ACC112 (cell line): ENCODE results near the gene MAST3.
A peak's percentile ranks its signal among the peaks of the same experiment; 100 is the strongest.

Source experiments
- H2AFZ ChIP-seq: fragments of 200-600 bp; sonication (generic); one replicate; pipeline ENCODE4 v1.6.0; 2017; ENCODE audit warnings: antibody characterized with exemption, low read length; ENCODE audit not compliant: unreplicated experiment
- H3K27ac ChIP-seq: fragments of 200-600 bp; sonication (generic); 2 replicates; pipeline ENCODE4 v1.5.1; 2014; ENCODE audit warnings: low read depth, mild to moderate bottlenecking, antibody characterized with exemption, low read length, moderate library complexity
- H3K27me3 ChIP-seq: fragments of 200-600 bp; sonication (generic); 2 replicates; pipeline ENCODE4 v1.6.1; 2014; ENCODE audit warnings: mild to moderate bottlenecking, antibody characterized with exemption, low read length, moderate library complexity, mixed read lengths; ENCODE audit not compliant: insufficient read depth
- H3K36me3 ChIP-seq: fragments of 200-600 bp; sonication (generic); 2 replicates; pipeline ENCODE4 v1.6.1; 2016; ENCODE audit warnings: mild to moderate bottlenecking, antibody characterized with exemption, low read length, moderate library complexity, mixed read lengths; ENCODE audit not compliant: insufficient read depth
- H3K4me1 ChIP-seq: fragments of 200-600 bp; sonication (generic); one replicate; pipeline ENCODE4 v1.6.1; 2016; ENCODE audit warnings: low read length, mixed read lengths; ENCODE audit not compliant: insufficient read depth, unreplicated experiment, control insufficient read depth
- H3K4me3 ChIP-seq: fragments of 200-600 bp; sonication (generic); 2 replicates; pipeline ENCODE4 v1.5.1; 2014; ENCODE audit warnings: mild to moderate bottlenecking, low read depth, low read length
- H3K79me2 ChIP-seq: fragments of 200-600 bp; sonication (generic); one replicate; pipeline ENCODE4 v1.6.0; 2016; ENCODE audit warnings: low read length; ENCODE audit not compliant: control insufficient read depth, unreplicated experiment, insufficient read depth

Gene MAST3

GRCh38 chr19:18097217-18097992 lies at the start of gene MAST3:
MAST3 (plus strand) TSS chr19:18097778; CDS start chr19:18097793, 15 bp downstream.
- Histone ChIP-seq H3K4me1 (no peaks in the 10 kb centered on the region), H3K79me2 (no peaks in the 10 kb centered on the region), H3K36me3 (no peaks in the 10 kb centered on the region), H2AFZ (peak within 1 kb of the TSS; percentile 46), H3K27ac (no peak within 1 kb of the TSS), H3K4me3 (peak within 1 kb of the TSS; percentile 78), H3K27me3 (peaks cover 17% of the 10 kb centered on the region; the same call in 1 of the 2 replicates)

- H3K36me3 ChIP-seq = no peaks in the 10 kb centered on the region
- no peak overlapping the region for H2AFZ ChIP-seq
- H3K4me1 ChIP-seq = peaks cover 17% of the 10 kb centered on the region
- H3K4me3 ChIP-seq = no peak overlapping the region
- H3K27me3 ChIP-seq = no peaks in the 10 kb centered on the region
- H3K79me2 ChIP-seq = no peaks in the 10 kb centered on the region
- no peak overlapping the region for H3K27ac ChIP-seq
Measured at GRCh38 chr19:18049385-18049784, 48.2 kb upstream of the MAST3 start.

- H3K27me3 ChIP-seq = no peaks in the 10 kb centered on the region
- no peaks in the 10 kb centered on the region for H3K36me3 ChIP-seq
- no peak overlapping the region for H3K4me3 ChIP-seq
- H2AFZ ChIP-seq = no peak overlapping the region
- no peaks in the 10 kb centered on the region for H3K4me1 ChIP-seq
- no peak overlapping the region for H3K27ac ChIP-seq
- no peaks in the 10 kb centered on the region for H3K79me2 ChIP-seq
Measured at GRCh38 chr19:18051887-18052286, 45.7 kb upstream of the MAST3 start.

GRCh38 chr19:18053576-18054219 lies 43.9 kb upstream of the MAST3 start:
- no peak overlapping the region for H3K4me3 ChIP-seq
- H3K4me1 ChIP-seq = peaks cover 2% of the 10 kb centered on the region
- no peak overlapping the region for H2AFZ ChIP-seq
- H3K79me2 ChIP-seq = no peaks in the 10 kb centered on the region
- H3K27ac ChIP-seq = no peak overlapping the region
- no peaks in the 10 kb centered on the region for H3K27me3 ChIP-seq
- H3K36me3 ChIP-seq = no peaks in the 10 kb centered on the region

- no peak overlapping the region for H2AFZ ChIP-seq
- no peaks in the 10 kb centered on the region for H3K27me3 ChIP-seq
- no peaks in the 10 kb centered on the region for H3K79me2 ChIP-seq
- no peak overlapping the region for H3K4me3 ChIP-seq
- H3K36me3 ChIP-seq = no peaks in the 10 kb centered on the region
- peaks cover 2% of the 10 kb centered on the region for H3K4me1 ChIP-seq
- H3K27ac ChIP-seq = no peak overlapping the region
Measured at GRCh38 chr19:18055967-18056366, 41.6 kb upstream of the MAST3 start.

- no peaks in the 10 kb centered on the region for H3K27me3 ChIP-seq
- H3K4me1 ChIP-seq = peaks cover 2% of the 10 kb centered on the region
- no peak overlapping the region for H2AFZ ChIP-seq
- no peak overlapping the region for H3K27ac ChIP-seq
- no peaks in the 10 kb centered on the region for H3K79me2 ChIP-seq
- no peaks in the 10 kb centered on the region for H3K36me3 ChIP-seq
- no peak overlapping the region for H3K4me3 ChIP-seq
Measured at GRCh38 chr19:18057557-18057956, 40.0 kb upstream of the MAST3 start.

GRCh38 chr19:18058208-18059009 lies 39.2 kb upstream of the MAST3 start:
- H3K4me1 ChIP-seq = peaks cover 2% of the 10 kb centered on the region
- no peaks in the 10 kb centered on the region for H3K36me3 ChIP-seq
- H2AFZ ChIP-seq = no peak overlapping the region
- no peaks in the 10 kb centered on the region for H3K27me3 ChIP-seq
- no peak overlapping the region for H3K4me3 ChIP-seq
- no peaks in the 10 kb centered on the region for H3K79me2 ChIP-seq
- peak overlapping the region; percentile 17; the same call in 1 of the 2 replicates for H3K27ac ChIP-seq

- Histone ChIP-seq H3K79me2 (no peaks in the 10 kb centered on the region), H3K4me1 (peaks cover 2% of the 10 kb centered on the region), H3K4me3 (no peak overlapping the region), H2AFZ (no peak overlapping the region), H3K27ac (no peak overlapping the region), H3K27me3 (no peaks in the 10 kb centered on the region), H3K36me3 (no peaks in the 10 kb centered on the region)
Measured at GRCh38 chr19:18059297-18059696, 38.3 kb upstream of the MAST3 start.

GRCh38 chr19:18059902-18060301 lies 37.7 kb upstream of the MAST3 start:
- H3K27me3 ChIP-seq = no peaks in the 10 kb centered on the region
- H3K79me2 ChIP-seq = no peaks in the 10 kb centered on the region
- H3K27ac ChIP-seq = no peak overlapping the region
- no peak overlapping the region for H2AFZ ChIP-seq
- no peaks in the 10 kb centered on the region for H3K36me3 ChIP-seq
- peaks cover 2% of the 10 kb centered on the region for H3K4me1 ChIP-seq
- H3K4me3 ChIP-seq = no peak overlapping the region

- H2AFZ ChIP-seq = no peak overlapping the region
- H3K36me3 ChIP-seq = no peaks in the 10 kb centered on the region
- H3K27me3 ChIP-seq = no peaks in the 10 kb centered on the region
Measured at GRCh38 chr19:18060472-18060871, 37.1 kb upstream of the MAST3 start.

More at GRCh38 chr19:18060472-18060871, 37.1 kb upstream of the MAST3 start:
- Histone ChIP-seq H3K79me2 (no peaks in the 10 kb centered on the region), H3K27ac (no peak overlapping the region), H3K4me3 (no peak overlapping the region), H3K4me1 (peaks cover 2% of the 10 kb centered on the region)
